ES-I3 (cell line): ENCODE results near the gene ARHGAP10.
"Not testable (repeated sequence)": the region's sequence is repeated elsewhere in the genome, so short reads cannot be mapped to it uniquely, and the experiment has no call there.

Experiments
- H3K36me3 ChIP-seq: 2 replicates; pipeline ENCODE4 v1.6.1; 2013; ENCODE audit warnings: mild to moderate bottlenecking, low read length, control low read depth, moderate library complexity; ENCODE audit not compliant: insufficient read depth
- H3K4me1 ChIP-seq: 2 replicates; pipeline ENCODE4 v1.6.1; 2013; ENCODE audit warnings: mild to moderate bottlenecking, control low read depth, low read length; ENCODE audit not compliant: insufficient read depth
- H3K9ac ChIP-seq: 2 replicates; pipeline ENCODE4 v1.6.1; 2013; ENCODE audit warnings: low read depth, mild to moderate bottlenecking, low read length, moderate library complexity
- H3K9me3 ChIP-seq: 2 replicates; pipeline ENCODE4 v1.6.1; 2013; ENCODE audit warnings: mild to moderate bottlenecking, low read length, moderate library complexity; ENCODE audit not compliant: control insufficient read depth, insufficient read depth

Gene ARHGAP10

DNA sequence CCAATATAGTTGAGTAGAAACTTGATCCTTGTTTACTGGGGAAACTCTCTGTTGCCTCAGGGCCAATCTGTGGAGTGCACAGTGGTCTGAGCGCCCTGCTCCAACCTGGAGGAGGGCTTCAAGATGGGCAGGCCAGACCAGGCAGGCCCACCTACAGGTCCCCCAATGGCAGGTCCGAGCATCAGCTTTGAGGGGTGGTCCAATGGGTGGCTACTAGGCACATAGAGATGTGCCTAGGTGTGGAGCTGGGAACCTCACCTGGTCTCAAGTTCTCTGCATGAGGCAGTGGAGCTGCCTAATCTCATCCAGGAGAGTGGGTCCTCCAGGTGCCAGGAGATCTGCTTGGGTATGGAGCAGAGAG lies 252.9 kb downstream of the ARHGAP10 start:
- peaks cover 14% of the 10 kb centered on the region for H3K4me1 ChIP-seq
- H3K9me3 ChIP-seq, result no peaks in the 10 kb centered on the region
- H3K9ac ChIP-seq, result no peak overlapping the region
- H3K36me3 ChIP-seq, result no peaks in the 10 kb centered on the region

DNA sequence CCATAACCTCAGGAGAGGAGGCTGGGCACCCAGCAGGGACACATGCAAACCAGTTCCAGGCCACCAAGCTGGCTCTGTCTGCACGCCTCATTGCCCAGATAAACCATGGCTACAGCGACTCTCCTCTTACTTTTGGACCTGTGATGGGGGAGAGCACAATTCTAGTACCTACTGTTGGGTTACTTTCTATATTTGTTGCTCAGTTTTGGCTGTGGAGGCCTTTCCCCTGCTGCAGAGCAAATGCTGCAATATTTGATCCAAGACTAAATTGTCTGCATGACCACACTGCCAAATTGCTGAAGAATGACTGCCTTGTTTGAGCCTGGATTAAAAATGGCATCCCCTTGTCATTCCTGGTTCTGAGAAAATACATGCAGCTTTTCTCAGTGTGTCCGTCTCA lies 253.5 kb downstream of the ARHGAP10 start:
- Histone ChIP-seq H3K36me3 (no peaks in the 10 kb centered on the region), H3K9ac (no peak overlapping the region), H3K4me1 (peaks cover 14% of the 10 kb centered on the region), H3K9me3 (no peaks in the 10 kb centered on the region)

DNA sequence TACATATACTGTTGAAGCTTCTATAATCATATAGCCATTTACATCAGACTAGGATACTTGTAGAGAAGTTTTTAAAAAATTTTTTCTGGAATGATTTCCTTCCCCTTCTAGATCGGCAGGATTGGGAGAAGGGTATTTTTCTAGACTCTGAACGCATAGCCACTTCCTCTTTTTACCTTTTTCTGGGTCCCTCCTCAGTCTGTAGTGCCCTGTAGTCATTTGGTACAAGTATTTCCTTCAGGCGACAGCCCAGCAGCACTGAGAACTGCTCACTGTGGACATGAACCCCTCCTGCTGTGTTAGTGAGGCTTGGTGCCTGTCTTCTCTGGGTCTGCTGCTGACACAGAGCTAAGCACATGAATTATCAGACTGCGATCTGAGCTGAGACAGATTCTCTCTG lies 255.4 kb downstream of the ARHGAP10 start:
- Histone ChIP-seq H3K9me3 (no peaks in the 10 kb centered on the region), H3K36me3 (no peaks in the 10 kb centered on the region), H3K9ac (no peak overlapping the region), H3K4me1 (peaks cover 14% of the 10 kb centered on the region)

DNA sequence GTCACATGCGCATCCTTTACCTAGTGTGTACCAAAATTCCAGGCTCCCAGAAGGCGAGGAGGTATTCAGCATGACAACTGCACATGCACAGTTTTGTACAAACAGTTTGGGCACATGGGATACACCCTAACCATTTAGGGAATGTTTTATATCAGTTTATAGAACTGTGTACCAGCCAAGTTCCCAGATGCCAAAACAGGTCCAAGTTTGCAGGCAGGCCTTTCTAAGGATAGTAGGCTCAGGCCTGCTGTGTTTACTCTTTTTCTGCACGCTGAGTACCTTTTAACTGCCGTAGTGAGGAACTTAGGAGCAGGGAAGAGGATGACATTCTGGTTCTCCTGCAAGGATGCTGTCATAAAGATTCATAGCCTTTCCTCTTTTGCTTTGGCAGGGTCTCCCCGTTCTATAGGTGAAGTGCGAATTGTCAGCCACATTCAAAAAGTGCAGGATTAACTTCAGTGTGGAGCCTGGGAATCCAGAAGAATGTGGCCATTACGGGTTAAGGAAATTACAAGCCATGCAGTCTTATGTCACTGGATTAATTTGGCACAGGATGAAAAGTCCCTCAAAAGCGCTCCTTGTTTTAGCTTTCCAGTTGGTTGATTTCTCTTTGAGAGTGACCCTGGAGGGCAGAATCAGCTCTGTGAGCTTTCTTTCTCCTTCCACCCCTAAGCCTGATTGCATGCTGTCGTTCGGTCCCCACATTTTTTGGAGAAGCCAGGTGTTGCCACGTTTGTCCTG lies 259.8 kb downstream of the ARHGAP10 start:
- Histone ChIP-seq H3K9me3 (no peaks in the 10 kb centered on the region), H3K9ac (no peak overlapping the region), H3K4me1 (peaks cover 9% of the 10 kb centered on the region), H3K36me3 (no peaks in the 10 kb centered on the region)

DNA sequence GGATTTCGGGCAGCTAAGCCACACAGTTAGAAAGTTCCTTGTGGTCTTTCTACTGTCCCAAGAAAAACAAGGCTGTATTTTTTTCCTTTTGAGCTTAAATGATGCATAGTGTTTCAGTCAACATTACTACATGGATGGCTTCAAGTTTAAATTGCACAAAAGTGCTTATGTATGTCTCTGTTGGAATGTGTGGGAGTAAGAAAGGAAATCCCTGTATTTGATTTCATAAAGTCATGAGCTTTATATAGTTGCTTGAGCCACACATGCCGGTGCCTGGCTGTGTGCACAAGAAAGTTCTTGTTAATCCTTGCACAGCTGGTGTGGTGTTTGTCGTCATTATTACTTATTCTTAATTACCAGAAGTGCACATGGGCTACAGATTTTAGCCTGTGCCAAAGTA lies 262.2 kb downstream of the ARHGAP10 start:
- Histone ChIP-seq H3K9me3 (no peaks in the 10 kb centered on the region), H3K9ac (no peak overlapping the region), H3K36me3 (no peaks in the 10 kb centered on the region)

DNA sequence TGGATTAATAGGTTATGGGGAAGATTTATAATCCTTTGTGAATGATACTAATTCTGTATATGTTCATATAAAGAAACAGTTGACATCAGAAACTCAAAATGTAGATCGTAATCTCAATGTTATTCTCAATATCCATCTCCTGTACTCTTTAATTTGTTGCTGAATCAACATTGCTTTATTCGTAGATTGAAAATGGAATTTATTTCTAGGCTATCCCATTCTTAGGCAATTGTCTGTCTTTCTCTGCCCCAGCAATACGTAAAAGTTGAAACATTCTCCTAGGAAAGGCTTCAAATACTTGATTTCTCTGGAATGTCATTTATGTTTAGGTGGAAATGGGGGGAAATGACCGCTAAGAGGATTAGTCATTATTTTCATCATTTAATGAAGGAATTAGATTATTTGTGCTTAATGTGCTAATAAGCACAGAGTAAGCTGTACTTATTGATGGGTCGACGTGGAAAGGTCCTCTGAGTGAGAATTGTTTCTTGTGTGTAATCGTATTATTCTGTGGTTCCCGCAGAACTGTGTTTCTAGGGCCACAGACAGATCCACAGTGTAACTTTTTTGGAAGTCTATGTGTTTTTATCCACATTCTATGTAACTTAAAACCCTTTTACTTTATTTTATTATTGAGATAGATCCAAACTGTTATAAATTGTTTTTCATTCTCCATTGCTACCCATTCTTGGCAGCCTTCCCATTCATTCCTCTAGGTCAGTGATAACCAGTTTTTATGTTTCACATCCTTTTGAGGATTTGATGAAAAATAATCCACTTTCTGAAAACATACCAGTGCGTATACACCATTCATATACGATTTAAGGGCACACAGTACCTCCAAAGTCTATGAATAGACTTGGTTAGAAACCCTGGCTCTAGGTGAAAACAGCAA lies 262.9 kb downstream of the ARHGAP10 start:
- Histone ChIP-seq H3K9ac (no peak overlapping the region), H3K4me1 (no peaks in the 10 kb centered on the region), H3K9me3 (no peaks in the 10 kb centered on the region), H3K36me3 (no peaks in the 10 kb centered on the region)

More for the DNA sequence above, 262.2 kb downstream of the ARHGAP10 start:
- no peaks in the 10 kb centered on the region for H3K4me1 ChIP-seq

DNA sequence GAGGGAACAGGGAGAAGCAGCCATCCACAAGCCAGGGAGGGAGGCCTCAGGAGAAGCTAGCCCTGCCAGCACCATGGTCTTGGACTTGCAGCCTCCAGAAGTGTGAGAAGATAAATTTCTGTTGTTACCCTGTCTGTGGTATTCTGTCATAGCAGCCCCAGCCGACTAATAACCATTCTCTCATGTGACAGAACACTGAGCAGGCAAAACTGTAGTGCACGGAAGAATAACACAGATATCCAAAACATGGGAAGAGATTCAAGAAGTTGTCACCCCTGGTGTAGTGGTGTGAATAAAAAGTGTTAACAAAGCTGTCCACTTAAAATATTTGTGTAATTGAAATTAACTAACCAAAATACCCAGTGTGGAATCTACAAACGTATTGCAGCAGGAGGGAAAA lies 265.0 kb downstream of the ARHGAP10 start:
- H3K9ac ChIP-seq, result no peak overlapping the region
- H3K36me3 ChIP-seq, result no peaks in the 10 kb centered on the region
- no peaks in the 10 kb centered on the region for H3K4me1 ChIP-seq
- no peaks in the 10 kb centered on the region for H3K9me3 ChIP-seq

DNA sequence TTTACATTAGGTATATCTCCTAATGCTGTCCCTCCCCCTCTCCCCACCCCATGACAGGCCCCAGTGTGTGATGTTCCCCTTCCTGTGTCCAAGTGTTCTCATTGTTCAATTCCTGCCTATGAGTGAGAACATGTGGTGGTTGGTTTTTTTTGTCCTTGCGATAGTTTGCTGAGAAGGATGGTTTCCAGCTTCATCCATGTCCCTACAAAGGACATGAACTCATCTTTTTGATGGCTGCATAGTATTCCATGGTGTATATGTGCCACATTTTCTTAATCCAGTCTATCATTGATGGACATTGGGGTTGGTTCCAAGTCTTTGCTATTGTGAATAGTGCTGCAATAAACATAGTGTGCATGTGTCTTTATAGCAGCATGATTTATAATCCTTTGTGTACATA lies 268.1 kb downstream of the ARHGAP10 start:
- H3K9ac ChIP-seq, H3K9me3 ChIP-seq, H3K36me3 ChIP-seq, H3K4me1 ChIP-seq: not testable (repeated sequence)

DNA sequence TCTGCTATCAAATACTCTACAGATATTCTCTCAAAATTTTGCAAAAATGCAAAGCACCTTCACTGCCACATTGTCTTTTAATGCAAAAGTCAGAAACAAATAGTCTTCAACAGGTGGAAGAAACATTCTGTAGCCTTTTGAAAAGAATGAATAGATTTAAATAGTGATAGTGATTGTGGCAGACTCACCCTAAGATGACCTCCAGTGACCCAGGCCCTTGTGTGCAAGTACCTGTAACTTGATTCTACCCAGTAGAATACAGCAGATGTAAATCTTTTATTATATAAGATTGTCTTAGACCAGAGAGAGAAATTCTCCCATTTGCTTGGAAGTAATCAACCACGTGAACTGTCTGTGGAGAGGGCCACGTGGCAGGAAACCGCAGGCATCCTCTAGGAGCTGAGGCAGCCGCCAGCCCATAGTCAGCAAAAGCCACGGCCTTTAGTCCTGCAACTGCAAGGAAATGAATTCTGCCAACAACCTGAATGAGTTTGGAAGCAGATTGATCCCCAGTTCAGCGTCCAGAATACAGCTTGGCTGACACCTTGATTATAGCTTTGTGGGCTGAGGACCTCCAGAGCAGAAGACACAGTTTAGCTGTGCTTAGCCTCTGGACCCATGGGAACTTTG lies 272.5 kb downstream of the ARHGAP10 start:
- Histone ChIP-seq H3K36me3 (no peaks in the 10 kb centered on the region), H3K9me3 (no peaks in the 10 kb centered on the region), H3K4me1 (peaks cover 12% of the 10 kb centered on the region; the same call in 1 of the 2 replicates), H3K9ac (no peak overlapping the region)

DNA sequence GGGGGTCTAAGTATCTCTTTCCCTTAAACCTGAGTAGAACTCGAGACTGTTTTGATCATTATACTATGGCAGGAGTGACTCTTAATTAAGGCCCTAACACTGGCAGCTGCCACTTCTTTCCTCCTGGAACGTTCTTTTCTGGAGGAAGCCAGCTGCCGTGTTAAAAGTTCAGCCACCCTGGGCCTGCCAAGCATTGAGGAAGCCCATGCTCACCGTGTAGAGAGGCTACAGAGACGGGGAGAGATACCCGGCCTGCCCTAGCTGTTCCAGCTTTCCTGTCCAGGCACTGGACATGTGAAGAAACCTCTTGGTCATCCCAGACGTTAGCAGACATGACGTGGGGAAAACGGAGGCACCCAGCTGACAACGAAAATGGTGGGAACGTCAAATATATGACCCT lies 274.1 kb downstream of the ARHGAP10 start:
- Histone ChIP-seq H3K4me1 (peaks cover 12% of the 10 kb centered on the region; the same call in 1 of the 2 replicates), H3K9ac (no peak overlapping the region), H3K9me3 (no peaks in the 10 kb centered on the region), H3K36me3 (no peaks in the 10 kb centered on the region)

DNA sequence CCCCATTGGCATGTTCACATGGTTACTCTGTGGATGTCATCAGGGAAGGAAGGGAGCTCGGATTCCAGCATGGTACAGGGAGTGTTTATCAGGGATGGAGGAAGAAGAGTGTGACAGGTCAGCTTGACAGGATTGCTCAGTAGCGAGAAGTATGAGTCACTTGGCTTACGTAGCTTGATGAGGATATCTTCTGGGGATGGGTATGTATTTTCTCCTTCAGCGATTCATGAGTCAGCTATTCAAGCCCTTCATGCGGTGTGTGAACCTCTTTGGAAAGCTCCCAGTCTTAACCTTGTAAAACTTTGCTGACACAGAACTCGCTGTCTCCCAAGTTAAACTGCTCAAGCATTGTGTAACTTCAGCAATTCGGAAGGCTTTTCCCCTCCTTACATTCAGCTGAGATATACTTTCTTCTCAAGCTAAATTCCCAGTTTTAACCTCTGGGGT lies 275.4 kb downstream of the ARHGAP10 start:
- H3K4me1 ChIP-seq, result peaks cover 12% of the 10 kb centered on the region; the same call in 1 of the 2 replicates
- no peaks in the 10 kb centered on the region for H3K9me3 ChIP-seq
- no peaks in the 10 kb centered on the region for H3K36me3 ChIP-seq
- H3K9ac ChIP-seq, result no peak overlapping the region

DNA sequence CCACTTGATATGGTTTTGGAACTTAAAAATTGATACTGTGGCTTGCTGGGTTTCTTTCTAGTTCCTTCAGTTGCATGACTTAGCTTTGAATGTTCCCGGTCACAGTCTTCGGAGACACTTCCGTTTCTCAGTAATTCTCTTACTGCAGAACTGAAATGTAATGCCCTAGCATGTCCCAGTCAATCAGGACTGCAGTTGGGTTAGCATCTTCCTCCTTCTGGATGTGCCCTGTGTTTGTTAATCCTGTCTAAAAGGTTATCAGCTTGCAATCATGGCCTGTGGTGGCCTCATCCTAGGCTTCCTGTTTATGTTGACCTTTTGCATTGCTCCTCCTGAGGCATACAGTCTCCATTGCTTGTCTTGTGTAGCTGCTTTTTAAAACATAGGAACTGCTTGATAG lies 275.9 kb downstream of the ARHGAP10 start:
- Histone ChIP-seq H3K36me3 (no peaks in the 10 kb centered on the region), H3K9me3 (no peaks in the 10 kb centered on the region), H3K9ac (no peak overlapping the region), H3K4me1 (peaks cover 12% of the 10 kb centered on the region; the same call in 1 of the 2 replicates)

DNA sequence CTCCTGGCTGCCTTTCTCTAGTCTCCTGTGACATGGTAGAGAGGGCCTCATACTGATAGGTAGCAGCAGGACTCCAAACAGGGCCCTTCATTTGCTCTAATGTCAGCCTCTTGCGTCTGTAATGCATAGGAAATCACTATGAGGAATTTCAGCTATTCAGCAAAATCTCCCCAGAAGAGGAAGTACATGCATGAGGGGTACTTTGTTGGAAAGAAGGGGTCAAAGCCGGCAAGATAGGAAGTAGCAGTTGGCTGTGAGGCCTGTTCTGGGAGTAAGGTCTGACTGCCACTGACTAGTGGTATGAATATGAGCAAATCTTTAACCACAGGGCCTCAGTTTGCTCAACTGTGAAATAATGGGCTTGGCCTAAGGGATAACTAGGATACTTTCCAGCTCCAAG lies 283.2 kb downstream of the ARHGAP10 start:
- H3K36me3 ChIP-seq, result no peaks in the 10 kb centered on the region
- no peak overlapping the region for H3K9ac ChIP-seq
- H3K4me1 ChIP-seq, result peaks cover 13% of the 10 kb centered on the region; the same call in 1 of the 2 replicates
- no peaks in the 10 kb centered on the region for H3K9me3 ChIP-seq

DNA sequence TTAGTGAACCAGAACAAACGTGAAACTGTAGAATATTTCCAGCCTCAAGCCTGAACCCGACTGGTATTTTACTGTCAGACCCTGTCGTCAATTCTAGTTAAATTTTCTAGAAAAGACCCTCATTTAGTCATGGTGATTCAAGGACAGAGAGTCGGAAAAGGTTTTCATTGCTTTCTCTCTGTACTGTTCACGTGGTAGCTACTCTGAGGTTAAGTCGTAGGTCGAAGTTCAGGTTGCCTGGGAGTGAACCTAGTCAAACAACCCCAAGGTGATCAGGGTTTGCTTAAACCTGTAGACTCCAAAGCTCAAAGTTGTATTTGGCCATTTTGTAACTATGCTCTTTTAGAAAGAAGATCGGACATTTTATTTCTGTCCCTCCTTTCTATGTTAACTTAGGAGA lies 283.6 kb downstream of the ARHGAP10 start:
- H3K9ac ChIP-seq, result no peak overlapping the region
- H3K4me1 ChIP-seq, result peaks cover 13% of the 10 kb centered on the region; the same call in 1 of the 2 replicates
- no peaks in the 10 kb centered on the region for H3K36me3 ChIP-seq
- H3K9me3 ChIP-seq, result no peaks in the 10 kb centered on the region
